K562 (cell line): ENCODE measurements around the gene TBXA2R. TPM values are rescaled to one million over a fixed set of nuclear protein-coding genes. Genes with fewer than 3 reads are reported as not detected.

Experiments
- ATAC-seq: fragments of 200-7000 bp; cut with Tn5 transposase; 3 replicates; pipeline ENCODE4 v1.9.1; 2020; ENCODE audit warnings: moderate library complexity
- BruUV-seq: library from RNA; stranded (reverse); fragments of 400-500 nt; replicated peaks from 2 replicates; lab custom pipeline; 2021; lab: Mats Ljungman, UMichigan
- CTCF ChIA-PET: fragments of 300-600 bp; formaldehyde crosslinking; extraction: SDS; loops from one replicate; lab custom pipeline; 2021; ENCODE audit warnings: low intra/inter-chr PET ratio; lab: Yijun Ruan, JAX
- POLR2A ChIA-PET: fragments of 300-600, 350-650 bp; sonication (Branson Sonifier 250); formaldehyde crosslinking; extraction: SDS; loops from one replicate; lab custom pipeline; 2021; ENCODE audit warnings: antibody characterized with exemption, inconsistent platforms; lab: Yijun Ruan, JAX
- DNase-seq, 4 experiments: peaks; one replicate each; pipeline versions ENCODE4 v3.0.0 to v3.0.0-alpha.2; 2011 to 2018; ENCODE audit warnings: low spot score in 3 of 4, mixed read lengths in 3 of 4; ENCODE audit errors: extremely low read depth in 1 of 4
- FAIRE-seq: peaks from 2 replicates; lab custom pipeline; 2011; peaks lifted over from hg19 to GRCh38; lab: Jason Lieb, UNC
- H2AFZ ChIP-seq: 2 replicates; pipeline ENCODE4 v1.6.0; 2011; ENCODE audit warnings: low read depth, low read length, control low read depth, inconsistent platforms
- H3K27ac ChIP-seq: fragments of 200-600 bp; 3 replicates; pipeline ENCODE4 v1.8.0; 2011; ENCODE audit warnings: low read depth, mild to moderate bottlenecking, control low read depth, inconsistent platforms, low read length, moderate library complexity, mixed read lengths; ENCODE audit errors: extremely low read depth
- H3K27me3 ChIP-seq, 2 experiments: fragments of 300-600 bp in 1 of 2; 2 replicates in 1 of 2; 3 replicates in 1 of 2; pipeline versions ENCODE4 v1.6.0 to v1.8.0; 2011; ENCODE audit warnings: inconsistent platforms in 2 of 2, low read length in 2 of 2, mild to moderate bottlenecking in 1 of 2, mixed read lengths in 1 of 2, moderate library complexity in 1 of 2; ENCODE audit not compliant: control insufficient read depth in 2 of 2, insufficient read depth in 2 of 2
- H3K36me3 ChIP-seq: fragments of 300-600 bp; 3 replicates; pipeline ENCODE4 v1.8.0; 2011; ENCODE audit warnings: mild to moderate bottlenecking, low read length, inconsistent platforms; ENCODE audit not compliant: control insufficient read depth, insufficient read depth
- H3K4me1 ChIP-seq, 2 experiments: fragments of 200-600 bp in 1 of 2; replicated peaks in 1 of 2; 2 replicates in 1 of 2; 3 replicates in 1 of 2; pipeline versions ENCODE4 v1.5.1 to v1.8.0; 2011; ENCODE audit warnings: inconsistent platforms in 2 of 2, low read length in 2 of 2, mild to moderate bottlenecking in 1 of 2, mixed read lengths in 1 of 2, moderate library complexity in 1 of 2; ENCODE audit not compliant: control insufficient read depth in 2 of 2, insufficient read depth in 2 of 2
- H3K4me2 ChIP-seq: 2 replicates; pipeline ENCODE4 v1.6.1; 2011; ENCODE audit warnings: low read length, control low read depth, inconsistent platforms, mixed read lengths; ENCODE audit not compliant: insufficient read depth
- H3K4me3 ChIP-seq: fragments of 200-600 bp; sonication (generic), shearing (Covaris generic); 2 replicates; pipeline ENCODE4 v1.5.1; 2016; ENCODE audit warnings: control low read depth, inconsistent platforms
- H3K79me2 ChIP-seq: fragments of 200-600 bp; 3 replicates; pipeline ENCODE4 v1.8.0; 2011; ENCODE audit warnings: low read length, inconsistent platforms; ENCODE audit not compliant: control insufficient read depth, insufficient read depth
- H3K9ac ChIP-seq, 2 experiments: 2 replicates each; pipeline versions ENCODE4 v1.6.0 to v1.6.1; 2011; ENCODE audit warnings: low read depth in 2 of 2, low read length in 2 of 2, control low read depth in 1 of 2, inconsistent platforms in 1 of 2, mild to moderate bottlenecking in 1 of 2, mixed read lengths in 1 of 2; ENCODE audit not compliant: insufficient read depth in 1 of 2
- H3K9me1 ChIP-seq: one replicate; pipeline ENCODE4 v1.6.0; 2011; ENCODE audit warnings: inconsistent platforms, mild to moderate bottlenecking, low read length, moderate library complexity; ENCODE audit not compliant: control insufficient read depth, insufficient read depth
- H3K9me3 ChIP-seq: replicated peaks from 2 replicates; pipeline ENCODE4 v1.5.1; 2011; ENCODE audit warnings: low read depth, low read length, inconsistent platforms; ENCODE audit not compliant: control insufficient read depth, insufficient read depth
- H4K20me1 ChIP-seq: replicated peaks from 2 replicates; pipeline ENCODE4 v1.6.1; 2011; ENCODE audit warnings: low read length, inconsistent platforms, mixed read lengths; ENCODE audit not compliant: control insufficient read depth, insufficient read depth
- ATF7 ChIP-seq: fragments of 450-650 bp; IDR thresholded peaks from 2 replicates; pipeline ENCODE4 v1.7.1; 2014; ENCODE audit warnings: mild to moderate bottlenecking, moderate library complexity
- HEY1 ChIP-seq: fragments of 250-450 bp; sonication (Bioruptor Pico); IDR thresholded peaks from 2 replicates; pipeline ENCODE4 v1.5.0; 2020; ENCODE audit warnings: mild to moderate bottlenecking, moderate library complexity, borderline replicate concordance
- HSF4 ChIP-seq: fragments of 250-450 bp; sonication (Bioruptor Pico); IDR thresholded peaks from 2 replicates; pipeline ENCODE4 v2.1.2; 2022; ENCODE audit warnings: mild to moderate bottlenecking, moderate library complexity, borderline replicate concordance
- POLR2B ChIP-seq: fragments of 450-650 bp; IDR thresholded peaks from 2 replicates; pipeline ENCODE4 v1.6.1; 2018; ENCODE audit warnings: low read depth; ENCODE audit not compliant: partially characterized antibody
- RBM14 ChIP-seq: fragments of 200-400 bp; formaldehyde crosslinking; IDR thresholded peaks from 2 replicates; pipeline ENCODE4 v1.6.1; 2018; ENCODE audit warnings: low read depth, mild to moderate bottlenecking, low read length, moderate library complexity, borderline replicate concordance; ENCODE audit not compliant: insufficient read depth
- ZNF41 ChIP-seq: fragments of 250-450 bp; sonication (Bioruptor Pico); conservative IDR thresholded peaks from 2 replicates; pipeline ENCODE4 v1.4.0; 2020; ENCODE audit warnings: mild to moderate bottlenecking
- ZNF639 ChIP-seq, 2 experiments: fragments of 200-800 bp in 1 of 2; sonication (Bioruptor generic) in 1 of 2; sonication (generic) in 1 of 2; formaldehyde crosslinking in 1 of 2; IDR thresholded peaks in 1 of 2; conservative IDR thresholded peaks in 1 of 2; 2 replicates each; pipeline versions ENCODE4 v1.5.0 to v1.6.1; 2016 to 2020; ENCODE audit warnings: missing compliant biosample characterization in 1 of 2, missing genetic modification characterization in 1 of 2, missing genetic modification reagents in 1 of 2
- ZNF644 ChIP-seq: fragments of 200-800 bp; sonication (Bioruptor generic); IDR thresholded peaks from 2 replicates; pipeline ENCODE4 v1.6.1; 2016; ENCODE audit warnings: low read depth, missing genetic modification characterization, missing compliant biosample characterization
- ZNF696 ChIP-seq: fragments of 250-450 bp; sonication (Bioruptor Pico); conservative IDR thresholded peaks from 2 replicates; pipeline ENCODE4 v1.4.0; 2020; ENCODE audit warnings: mild to moderate bottlenecking, moderate library complexity
- WGBS: fragments of 100-300 bp; shearing (Covaris generic); methylation state at CpG from one replicate; pipeline ENCODE4 v1.1.6; 2016; ENCODE audit warnings: low coverage, mixed read lengths; ENCODE audit not compliant: insufficient coverage; ENCODE audit errors: missing lambda C conversion rate; 5-methylcytosine and 5-hydroxymethylcytosine counted together
- in situ Hi-C: fragments of 300-500 bp; cut with MboI; formaldehyde crosslinking; loops from 4 replicates; pipeline ENCODE4 v1.15.0; 2018; ENCODE audit warnings: inconsistent platforms, mixed read lengths
- intact Hi-C: fragments of 100-400 bp; cut with micrococcal nuclease; formaldehyde crosslinking; loops from 2 replicates; pipeline ENCODE4 v1.14.2; 2022
- polyA plus RNA-seq, 8 experiments: library from polyadenylated mRNA; depleted of rRNA in 4 of 8; stranded (reverse) in 5 of 8; unstranded in 3 of 8; fragments of >200 nt; fragmentation: Nextera tagmentation in 2 of 8; fragmentation: Illumina TruSeq in 1 of 8; extraction: Ambion mirVana in 2 of 8; extraction: Trizol in 1 of 8; gene quantifications; 2 replicates each; pipeline versions ENCODE4 v1.2.1 to v1.2.3, GENCODE V29; 2011 to 2014; ENCODE audit warnings: inconsistent platforms in 1 of 8, missing spikeins in 1 of 8
- total RNA-seq, 7 experiments: library from RNA; depleted of rRNA in 6 of 7; stranded (reverse); fragments of >200 nt in 6 of 7; fragmentation: Illumina TruSeq in 2 of 7; extraction: Trizol in 2 of 7; gene quantifications; 2 replicates each; pipeline versions ENCODE4 v1.2.1 to v1.2.3, GENCODE V29; 2011 to 2021; ENCODE audit warnings: low replicate concordance in 1 of 7

The TBXA2R gene
- total and polyA plus RNA-seq, 9 of the 15 experiments (the other 6 are each of a cell fraction or from before 2014, with no cell fraction given), result 1.5 to 24.0 (median 2.8) TPM

GRCh38 chr19:3586707-3587346 lies 19.8 kb downstream of the TBXA2R start:
- FAIRE-seq (no peak), DNase-seq (no peak), ATAC-seq (no peak)
- Histone ChIP-seq H3K27me3 (no peaks in the 10 kb centered on the region), H3K36me3 (no peaks in the 10 kb centered on the region), H3K4me1 (peaks cover 0 to 26% of the 10 kb centered on the region in 2 experiments; a peak in 2 of 5 replicates), H3K4me3 (no peak overlapping the region), H3K27ac (no peak overlapping the region), H3K9me1 (no peaks in the 10 kb centered on the region), H3K4me2 (no peak overlapping the region), H4K20me1 (no peaks in the 10 kb centered on the region), H2AFZ (no peak overlapping the region), H3K9ac (0 out of 4 replicates have a peak overlapping the region, but pooled peaks of 1 of the 2 experiments have one; percentile 20), H3K79me2 (no peaks in the 10 kb centered on the region), H3K9me3 (peaks cover 10% of the 10 kb centered on the region; the same call in 1 of the 2 replicates)
- WGBS, result 81% methylated on average over 14 of the region's 31 CpGs
- in situ Hi-C loops (no loop called here), intact Hi-C loops (loop anchor here (1.0 kb wide), 1 partner anchor 31 kb away; no protein-coding TSS in a partner anchor)
- BruUV-seq, result no TSS peak
- ChIA-PET POLR2A (interaction anchor here (0.7 to 1.3 kb wide), 2 partner anchors 10 to 1740 kb away, joined by 3 read pairs; no protein-coding TSS in a partner anchor), CTCF (interaction anchor here (0.6 kb wide), 2 partner anchors 46 to 119 kb away, joined by 3 read pairs; no protein-coding TSS in a partner anchor)
- no peak for TF ChIP-seq ZNF41 (CRISPR knock-in tag)
- no peak for TF ChIP-seq HSF4
- no peak for TF ChIP-seq RBM14
- TF ChIP-seq ZNF644 (tag), result no peak
- no peak for TF ChIP-seq POLR2B
- TF ChIP-seq HEY1, result no peak
- no peak for TF ChIP-seq ZNF696 (CRISPR knock-in tag)
- TF ChIP-seq ATF7, result no peak
- TF ChIP-seq ZNF639 (CRISPR knock-in tag; conservative IDR thresholded peaks at IDR 0.05 in 1 of 2, IDR thresholded peaks at IDR 0.05 in 1 of 2), result 0 out of 4 replicates have a peak, but pooled peaks of 1 of the 2 experiments have one; percentile 6
